ENCODE data around the gene MAP3K15.

GRCh38 chrX:19388064-19388679 lies 127.1 kb downstream of the MAP3K15 start:
- TF ChIP-seq FOXP2 (optimal IDR thresholded peaks at IDR 0.05; ENCODE audit: borderline replicate concordance, extremely low read depth, extremely low read length, insufficient read depth) (no peak), SIN3A (IDR thresholded peaks at IDR 0.05; ENCODE audit: borderline replicate concordance, insufficient read depth, low read length) (no peak), REST (IDR thresholded peaks at IDR 0.05; ENCODE audit: insufficient read depth in 1 of 2, low read depth in 2 of 2, low read length in 2 of 2) (no peak), TAF1 (IDR thresholded peaks at IDR 0.05; ENCODE audit: borderline replicate concordance, insufficient read depth, low read length) (no peak), POLR2AphosphoS5 (IDR thresholded peaks at IDR 0.05; ENCODE audit: low read depth, low read length) (no peak)
